IMR-90 (cell line): ENCODE results near the gene ZNF486. TPM values are rescaled to one million over a fixed set of nuclear protein-coding genes. Genes with fewer than 3 reads are reported as not detected.
"Not testable (repeated sequence)": the region's sequence is repeated elsewhere in the genome, so short reads cannot be mapped to it uniquely, and the experiment has no call there.

Source experiments
- ATAC-seq: fragments of 200-7000 bp; cut with Tn5 transposase; 2 replicates; pipeline ENCODE4 v1.9.1; 2020; ENCODE audit warnings: low read depth, mild to moderate bottlenecking, moderate library complexity
- BruUV-seq: library from RNA; stranded (reverse); fragments of 400-500 nt; replicated peaks from 2 replicates; lab custom pipeline; 2021; lab: Mats Ljungman, UMichigan
- CTCF ChIA-PET: fragments of 300-600 bp; formaldehyde crosslinking; extraction: SDS; loops from one replicate; lab custom pipeline; 2021; ENCODE audit warnings: antibody characterized with exemption; lab: Yijun Ruan, JAX
- POLR2A ChIA-PET: fragments of 300-600 bp; sonication (Branson Sonifier 250); formaldehyde crosslinking; loops from one replicate; lab custom pipeline; 2022; ENCODE audit warnings: antibody characterized with exemption; ENCODE audit not compliant: unreplicated experiment; lab: Charles Lee
- DNase-seq: peaks from one replicate; pipeline ENCODE4 v3.0.0; 2013
- H2AFZ ChIP-seq: replicated peaks from 2 replicates; pipeline ENCODE3; 2013; ENCODE audit warnings: low read length, mild to moderate bottlenecking; ENCODE audit not compliant: poor library complexity
- H2AK5ac ChIP-seq: 2 replicates; pipeline ENCODE4 v1.6.1; 2013; ENCODE audit warnings: low read depth, low read length, inconsistent platforms
- H2AK9ac ChIP-seq: replicated peaks from 2 replicates; pipeline ENCODE3; 2013; ENCODE audit warnings: mild to moderate bottlenecking, low read depth, low read length, moderate library complexity; ENCODE audit not compliant: poor library complexity
- H2BK120ac ChIP-seq: 2 replicates; pipeline ENCODE4 v1.6.1; 2013; ENCODE audit warnings: low read depth, low read length, inconsistent platforms
- H2BK15ac ChIP-seq: 3 replicates; pipeline ENCODE4 v1.6.1; 2013; ENCODE audit warnings: low read depth, low read length, inconsistent platforms
- H2BK20ac ChIP-seq: 2 replicates; pipeline ENCODE4 v1.6.1; 2013; ENCODE audit warnings: low read depth, mild to moderate bottlenecking, inconsistent platforms, low read length, moderate library complexity
- H2BK5ac ChIP-seq: 2 replicates; pipeline ENCODE4 v1.6.1; 2013; ENCODE audit warnings: mild to moderate bottlenecking, low read depth, low read length, inconsistent platforms; ENCODE audit not compliant: poor library complexity, severe bottlenecking
- H3K14ac ChIP-seq: replicated peaks from 2 replicates; pipeline ENCODE4 v1.6.1; 2013; ENCODE audit warnings: low read depth, low read length, inconsistent platforms
- H3K18ac ChIP-seq: 2 replicates; pipeline ENCODE4 v1.6.1; 2013; ENCODE audit warnings: low read depth, low read length, control low read depth
- H3K23ac ChIP-seq: 2 replicates; pipeline ENCODE4 v1.6.1; 2013; ENCODE audit warnings: low read depth, low read length, inconsistent platforms
- H3K27ac ChIP-seq: 2 replicates; pipeline ENCODE4 v1.5.1; 2013; ENCODE audit warnings: mild to moderate bottlenecking, control low read depth, low read length; ENCODE audit not compliant: insufficient read depth
- H3K27me3 ChIP-seq: 2 replicates; pipeline ENCODE4 v1.6.1; 2013; ENCODE audit warnings: low read length; ENCODE audit not compliant: control insufficient read depth, insufficient read depth
- H3K36me3 ChIP-seq: 2 replicates; pipeline ENCODE4 v1.6.1; 2013; ENCODE audit warnings: low read length, mixed read lengths; ENCODE audit not compliant: control insufficient read depth, insufficient read depth
- H3K4ac ChIP-seq: 2 replicates; pipeline ENCODE4 v1.6.1; 2013; ENCODE audit warnings: low read depth, low read length, inconsistent platforms
- H3K4me1 ChIP-seq: 2 replicates; pipeline ENCODE4 v1.6.1; 2013; ENCODE audit warnings: low read length, mixed read lengths; ENCODE audit not compliant: control insufficient read depth, insufficient read depth
- H3K4me2 ChIP-seq: 2 replicates; pipeline ENCODE4 v1.6.1; 2013; ENCODE audit warnings: low read depth, mild to moderate bottlenecking, control low read depth, low read length, moderate library complexity
- H3K4me3 ChIP-seq: 2 replicates; pipeline ENCODE4 v1.5.1; 2013; ENCODE audit warnings: low read depth, mild to moderate bottlenecking, control low read depth, low read length, moderate library complexity; ENCODE audit not compliant: insufficient read depth
- H3K56ac ChIP-seq: 2 replicates; pipeline ENCODE4 v1.6.1; 2013; ENCODE audit warnings: low read length, inconsistent platforms; ENCODE audit not compliant: insufficient read depth; ENCODE audit errors: extremely low read depth
- H3K79me1 ChIP-seq, 2 experiments: 2 replicates each; pipeline ENCODE4 v1.6.1; 2013; ENCODE audit warnings: low read length in 2 of 2, inconsistent platforms in 1 of 2, low read depth in 1 of 2
- H3K9ac ChIP-seq: 2 replicates; pipeline ENCODE4 v1.6.1; 2013; ENCODE audit warnings: low read depth, low read length, control low read depth
- H3K9me1 ChIP-seq: 2 replicates; pipeline ENCODE4 v1.6.1; 2013; ENCODE audit warnings: low read length, inconsistent platforms; ENCODE audit not compliant: insufficient read depth
- H3K9me3 ChIP-seq: 2 replicates; pipeline ENCODE4 v1.6.1; 2013; ENCODE audit warnings: low read length; ENCODE audit not compliant: control insufficient read depth, insufficient read depth
- H4K20me1 ChIP-seq: 2 replicates; pipeline ENCODE4 v1.6.1; 2013; ENCODE audit warnings: low read length, inconsistent platforms; ENCODE audit not compliant: insufficient read depth
- H4K5ac ChIP-seq: 2 replicates; pipeline ENCODE4 v1.6.1; 2013; ENCODE audit warnings: mild to moderate bottlenecking, low read depth, low read length, control low read depth
- H4K8ac ChIP-seq, 2 experiments: 2 replicates each; pipeline ENCODE4 v1.6.1; 2013; ENCODE audit warnings: low read depth in 2 of 2, low read length in 2 of 2, control low read depth in 1 of 2, inconsistent platforms in 1 of 2
- H4K91ac ChIP-seq: 2 replicates; pipeline ENCODE4 v1.6.1; 2013; ENCODE audit warnings: low read depth, low read length, inconsistent platforms; ENCODE audit not compliant: insufficient read depth
- WGBS, 2 experiments: methylation state at CpG; one replicate each; pipeline versions ENCODE4 v1.1.5 to v1.1.7; 2013; ENCODE audit warnings: missing lambda C conversion rate in 2 of 2; ENCODE audit not compliant: insufficient read length in 1 of 2; ENCODE audit errors: extremely low coverage in 2 of 2; 5-methylcytosine and 5-hydroxymethylcytosine counted together
- dilution Hi-C: fragments of 300-500 bp; cut with HindIII; formaldehyde crosslinking; loops from one replicate; pipeline ENCODE4 v1.14.3; 2018; ENCODE audit warnings: low sequenced_read_pairs; ENCODE audit not compliant: unreplicated experiment
- in situ Hi-C: fragments of 300-500 bp; cut with MboI; formaldehyde crosslinking; loops from 3 replicates; pipeline ENCODE4 v1.14.3; 2019; ENCODE audit warnings: low sequenced_read_pairs, inconsistent platforms, mixed read lengths
- intact Hi-C: fragments of 100-400 bp; cut with micrococcal nuclease; formaldehyde crosslinking; loops from 2 replicates; pipeline ENCODE4 v1.10.0; 2022
- polyA plus RNA-seq, 3 experiments: library from polyadenylated mRNA; depleted of rRNA; stranded (reverse); fragments of >200 nt; gene quantifications; 2 replicates each; pipeline ENCODE4 v1.2.3, GENCODE V29; 2012; ENCODE audit warnings: low replicate concordance in 1 of 3
- total RNA-seq: library from RNA; depleted of rRNA; stranded (reverse); fragments of >200 nt; gene quantifications from 2 replicates; pipeline ENCODE4 v1.2.3, GENCODE V29; 2012

The ZNF486 gene
- total and polyA plus RNA-seq, 2 of the 4 experiments (the other 2 are of a cell fraction): 2.2 to 4.1 TPM

- H2BK120ac ChIP-seq, POLR2A ChIA-PET, H4K8ac ChIP-seq, H3K14ac ChIP-seq, H3K27ac ChIP-seq, H3K4me3 ChIP-seq, H2BK20ac ChIP-seq, H2AK9ac ChIP-seq, H3K9me1 ChIP-seq, H3K9ac ChIP-seq, H2BK15ac ChIP-seq, H3K79me1 ChIP-seq, ATAC-seq, H4K20me1 ChIP-seq, H3K4me2 ChIP-seq, H3K4ac ChIP-seq, H2AFZ ChIP-seq, intact Hi-C loops, H3K56ac ChIP-seq, H2BK5ac ChIP-seq, H4K91ac ChIP-seq, dilution Hi-C loops, DNase-seq, H3K4me1 ChIP-seq, H3K36me3 ChIP-seq, in situ Hi-C loops, H3K27me3 ChIP-seq, BruUV-seq, H3K23ac ChIP-seq, H3K18ac ChIP-seq, H4K5ac ChIP-seq, CTCF ChIA-PET, H2AK5ac ChIP-seq: not testable (repeated sequence)
- no CpG with 5 or more reads among the region's 6 CpGs for WGBS, 2 experiments
- H3K9me3 ChIP-seq: peaks cover 30% of the 10 kb centered on the region
These were observed 48.8 kb upstream of the ZNF486 start for GRCh38 chr19:20118064-20118839.
